Endothelial cell of umbilical vein (primary cell): ENCODE results near the gene PAX5.

Experiments
- CTCF ChIP-seq, 2 donors: IDR thresholded peaks; 1 replicate in 1 of 2; 2 replicates in 1 of 2; pipeline ENCODE4 v1.5.1; 2011; ENCODE audit warnings: low read length in 2 of 2, mild to moderate bottlenecking in 2 of 2, moderate library complexity in 2 of 2, control low read depth in 1 of 2, inconsistent platforms in 1 of 2, low read depth in 1 of 2; ENCODE audit not compliant: insufficient read depth in 1 of 2; ENCODE audit errors: extremely low read depth in 1 of 2
- EZH2 ChIP-seq: IDR thresholded peaks from 2 replicates; pipeline ENCODE4 v1.6.1; 2012; ENCODE audit warnings: borderline replicate concordance, low read depth, mild to moderate bottlenecking, moderate library complexity, low read length, inconsistent platforms; ENCODE audit not compliant: severe bottlenecking
- FOS ChIP-seq: IDR thresholded peaks from 2 replicates; pipeline ENCODE4 v1.6.1; 2011; ENCODE audit warnings: mild to moderate bottlenecking, low read length, moderate library complexity, borderline replicate concordance; ENCODE audit not compliant: insufficient read depth
- MAX ChIP-seq: IDR thresholded peaks from 2 replicates; pipeline ENCODE4 v1.6.1; 2011; ENCODE audit not compliant: insufficient read depth, insufficient read length
- MYC ChIP-seq: IDR thresholded peaks from one replicate; pipeline ENCODE4 v1.6.1; 2011; ENCODE audit warnings: mild to moderate bottlenecking, low read depth, low read length
- POLR2A ChIP-seq: IDR thresholded peaks from 2 replicates; pipeline ENCODE4 v1.6.1; 2012; ENCODE audit warnings: low read depth, mild to moderate bottlenecking, control low read depth, low read length

- TF ChIP-seq CTCF (IDR thresholded peaks at IDR 0.05; ENCODE audit: extremely low read depth in 1 of 2, insufficient read depth in 1 of 2, low read depth in 1 of 2, low read length in 2 of 2) (no peak), POLR2A (no peak), FOS (no peak), EZH2 (no peak), MAX (no peak), MYC (no peak)
These were observed 188.2 kb downstream of the PAX5 start for GRCh38 chr9:36845844-36846243.
